DMS 273 (cell line): ENCODE results near the gene GALNT12.

Experiments
- DNase-seq: peaks from one replicate; lab custom pipeline; 2025; ENCODE audit not compliant: unreplicated experiment; lab: John Stamatoyannopoulos, UW

The GALNT12 gene

GRCh38 chr9:98801561-98801960 is 5.9 kb upstream of the GALNT12 start:
- peak; percentile 74 for DNase-seq

GRCh38 chr9:98801969-98802371 is 5.5 kb upstream of the GALNT12 start:
- DNase-seq, result peak; percentile 74

DNA sequence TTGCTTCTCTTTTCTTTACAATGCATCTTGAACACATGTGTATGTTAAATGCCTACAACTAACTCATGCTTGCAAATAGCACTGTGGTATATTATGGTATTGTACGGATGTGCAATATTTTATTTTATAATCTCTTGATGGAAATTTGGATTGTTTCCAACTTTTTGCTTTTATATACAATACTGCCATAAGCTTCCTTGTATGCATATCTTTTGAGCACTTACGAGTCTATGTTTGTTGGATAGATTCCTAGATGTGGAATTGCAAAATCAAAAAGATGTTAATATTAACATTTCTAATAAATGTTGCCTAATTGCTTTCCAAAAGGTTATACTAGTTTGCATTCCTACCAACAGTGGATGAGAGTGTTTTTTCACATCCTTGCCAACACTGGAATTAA is 3.4 kb upstream of the GALNT12 start:
- DNase-seq, result peak; percentile 9

DNA sequence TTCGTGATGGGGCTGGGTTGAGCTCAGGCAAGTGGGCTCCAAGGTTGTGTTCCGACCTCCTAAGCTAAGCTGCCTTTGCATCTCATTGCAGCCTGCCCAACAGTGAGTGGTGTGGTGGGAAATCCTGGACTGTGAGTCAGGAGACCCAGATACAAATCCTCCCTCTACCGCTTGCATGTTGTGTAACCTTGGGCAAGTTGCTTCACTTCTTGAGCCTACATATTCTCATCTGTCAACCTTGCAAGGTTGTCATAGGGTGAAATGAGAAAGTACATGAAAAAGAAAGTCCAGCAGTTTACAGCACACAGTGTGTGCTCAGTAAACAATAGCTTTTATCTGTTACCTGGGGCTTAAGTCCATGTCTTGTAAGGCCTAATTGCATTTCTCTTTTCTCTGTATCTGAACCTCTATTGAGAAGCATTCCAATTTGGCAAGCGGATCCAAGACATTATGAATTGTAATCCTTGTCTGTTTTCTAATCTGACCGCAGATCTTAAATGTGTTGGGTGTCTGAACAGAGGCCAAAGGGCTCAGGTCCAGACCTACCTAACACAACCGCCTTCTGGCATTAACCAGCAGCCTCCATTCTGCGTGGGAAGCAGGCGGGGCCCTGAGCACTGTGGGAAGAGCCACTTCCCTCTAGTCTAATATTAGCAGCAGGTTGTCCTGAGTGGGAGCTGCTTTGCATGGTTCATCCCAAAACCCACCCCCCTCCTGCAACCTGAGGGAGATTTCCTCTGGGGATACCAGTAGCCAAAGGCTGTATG is 1.8 kb upstream of the GALNT12 start:
- no peak for DNase-seq

DNA sequence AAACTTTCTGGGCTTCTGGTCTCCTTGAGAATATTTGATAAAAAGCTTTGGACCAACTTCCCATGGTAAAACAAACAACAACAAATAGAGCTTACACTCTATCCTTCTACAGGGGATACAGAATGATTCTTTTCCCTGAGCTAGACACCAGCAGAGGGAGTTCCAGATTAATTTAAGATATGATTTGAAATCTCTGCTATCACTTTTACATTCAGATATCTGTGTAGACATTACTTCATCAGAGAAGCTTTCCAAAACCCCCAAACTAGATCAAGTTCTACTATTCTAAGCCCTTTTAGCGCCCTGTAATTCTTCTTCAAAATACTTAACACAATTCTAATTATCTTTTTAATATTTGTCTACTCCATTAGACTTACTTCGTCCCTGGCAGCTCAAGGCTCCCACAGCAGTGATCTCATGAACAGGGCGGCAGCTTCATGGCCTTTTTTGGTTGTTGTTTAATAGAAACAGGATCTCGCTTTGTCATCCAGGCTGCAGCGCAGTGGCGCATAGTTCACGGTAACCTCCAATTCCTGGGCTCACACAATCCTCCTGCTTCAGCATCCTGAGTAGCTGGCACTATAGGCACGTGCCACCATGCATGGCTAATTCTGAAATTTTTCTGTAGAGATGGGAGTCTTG is 955 bp upstream of the GALNT12 start:
- DNase-seq, result peak; percentile 37

DNA sequence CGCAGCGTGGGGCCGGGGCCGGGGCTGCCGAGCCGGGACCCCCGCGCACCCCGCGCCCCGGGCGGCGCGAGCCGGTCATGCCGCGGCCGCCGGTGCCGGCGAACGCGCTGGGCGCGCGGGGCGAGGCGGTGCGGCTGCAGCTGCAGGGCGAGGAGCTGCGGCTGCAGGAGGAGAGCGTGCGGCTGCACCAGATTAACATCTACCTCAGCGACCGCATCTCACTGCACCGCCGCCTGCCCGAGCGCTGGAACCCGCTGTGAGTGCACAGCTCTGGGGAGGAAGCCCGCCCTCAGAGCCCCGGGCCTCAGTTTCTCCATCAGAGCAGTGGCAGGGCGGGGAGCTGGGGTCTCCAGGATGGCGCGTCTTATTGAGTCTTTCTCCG is 335 bp downstream of the GALNT12 start:
- peak; percentile 70 for DNase-seq

- peak; percentile 47 for DNase-seq
Measured at GRCh38 chr9:98808411-98808815, 943 bp downstream of the GALNT12 start.

DNA sequence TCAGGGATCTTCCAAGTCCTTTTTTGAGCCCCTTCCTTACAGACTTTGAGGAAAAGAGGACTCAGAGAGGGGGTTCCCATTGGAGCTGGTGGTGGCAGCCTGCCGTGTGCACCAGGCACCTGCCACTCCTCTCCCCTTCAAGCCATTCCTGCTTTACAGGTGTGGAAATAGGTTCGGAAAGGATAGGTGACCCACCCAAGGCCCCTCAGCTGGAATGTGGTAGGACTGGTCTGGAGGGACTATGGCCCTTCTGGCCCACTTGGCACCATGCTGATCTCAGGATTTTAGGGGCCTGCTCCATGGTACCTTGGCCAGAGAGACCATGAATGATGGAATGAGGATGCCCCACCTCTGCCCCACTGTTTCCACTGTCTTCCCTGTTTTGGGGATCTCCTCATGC is 1.4 kb downstream of the GALNT12 start:
- DNase-seq, result no peak

- DNase-seq, result peak; percentile 21
Measured at GRCh38 chr9:98809311-98810101, 2.0 kb downstream of the GALNT12 start.

DNA sequence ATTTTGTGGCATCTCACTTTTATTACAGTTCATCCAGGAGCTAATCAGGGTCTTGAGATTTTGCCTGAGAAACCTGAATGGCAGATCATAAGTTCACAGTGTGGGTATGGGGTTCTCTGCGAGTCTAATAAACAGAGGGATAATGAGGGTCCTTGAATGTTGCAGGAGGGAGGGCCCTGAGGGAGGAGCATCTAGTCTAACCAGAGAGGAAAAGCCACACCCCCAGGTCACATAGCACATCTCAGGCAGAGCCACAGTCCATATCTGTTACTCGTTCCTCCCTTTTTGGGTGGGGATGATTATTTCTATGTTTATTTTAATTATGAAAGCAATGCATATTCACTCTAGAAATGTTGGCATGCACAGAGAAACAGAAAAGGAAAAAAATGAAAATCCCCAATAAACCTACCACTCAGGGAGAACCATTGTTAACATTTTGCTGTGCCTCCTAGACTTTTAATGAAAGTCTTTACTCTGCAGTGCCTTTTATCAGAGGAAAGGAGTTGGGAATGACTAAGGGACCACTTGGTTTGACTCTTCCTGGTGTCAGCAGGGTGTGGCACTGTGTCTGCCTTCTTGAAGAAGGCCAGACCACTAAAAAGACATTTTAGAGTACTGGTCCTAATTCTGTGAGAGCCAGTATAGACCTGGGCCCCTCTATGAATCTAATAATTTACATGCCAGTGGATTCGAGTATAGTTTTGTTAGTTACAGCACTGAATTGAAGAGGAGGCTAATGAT is 2.8 kb downstream of the GALNT12 start:
- DNase-seq, result peak; percentile 7

DNA sequence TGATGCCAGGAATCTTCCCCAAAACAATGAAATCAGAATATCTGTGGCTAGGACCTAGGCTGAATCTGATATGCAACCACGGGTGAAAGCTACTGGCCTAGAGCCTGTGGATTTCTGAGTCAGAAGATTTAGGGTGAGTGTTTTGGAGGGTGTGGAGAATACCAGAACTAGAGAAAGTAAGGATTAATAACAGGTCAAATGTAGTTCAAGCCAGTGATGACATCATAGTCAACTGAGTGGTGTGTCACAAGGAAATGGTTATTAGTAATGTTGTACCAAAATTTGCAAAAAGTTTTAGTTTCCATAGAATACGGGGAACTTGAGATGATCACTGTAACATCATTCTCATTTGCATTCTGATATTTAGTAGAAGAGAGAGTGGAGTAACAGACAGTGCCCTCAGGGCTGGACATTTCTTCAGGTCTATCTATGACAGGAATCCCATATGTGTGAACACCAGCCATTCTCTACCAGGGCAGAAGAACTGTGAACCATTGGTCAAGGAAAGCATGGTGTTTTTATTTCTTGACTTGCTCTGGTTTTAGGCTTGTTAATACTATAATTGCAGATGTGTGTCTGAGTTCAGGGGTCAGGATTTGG is 3.7 kb downstream of the GALNT12 start:
- no peak for DNase-seq

DNA sequence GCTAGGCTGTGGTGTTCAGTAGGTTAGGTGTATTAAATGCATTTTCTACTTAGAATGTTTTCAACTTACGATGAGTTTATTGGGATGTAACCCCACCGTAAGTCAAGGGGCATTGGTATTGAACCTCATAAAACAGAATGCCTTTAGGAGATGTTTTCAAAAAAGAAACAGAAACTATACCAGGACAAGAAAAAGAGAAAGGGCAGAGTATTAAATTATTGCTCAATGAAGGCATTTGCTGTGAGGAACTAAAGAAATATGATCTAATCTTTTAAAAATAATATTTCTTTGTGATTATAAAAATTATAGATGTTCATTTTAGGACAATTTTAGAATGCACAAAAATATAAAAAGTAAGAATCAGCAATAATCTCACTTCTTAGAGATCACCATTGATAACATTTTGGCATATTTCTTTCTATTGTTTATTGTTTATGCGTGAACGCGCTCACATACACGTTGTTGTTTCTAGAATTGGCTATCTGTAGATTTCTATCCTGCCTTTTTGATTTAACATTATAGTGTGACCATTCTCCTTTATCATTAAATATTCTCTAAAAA is 8.0 kb downstream of the GALNT12 start:
- no peak for DNase-seq

DNA sequence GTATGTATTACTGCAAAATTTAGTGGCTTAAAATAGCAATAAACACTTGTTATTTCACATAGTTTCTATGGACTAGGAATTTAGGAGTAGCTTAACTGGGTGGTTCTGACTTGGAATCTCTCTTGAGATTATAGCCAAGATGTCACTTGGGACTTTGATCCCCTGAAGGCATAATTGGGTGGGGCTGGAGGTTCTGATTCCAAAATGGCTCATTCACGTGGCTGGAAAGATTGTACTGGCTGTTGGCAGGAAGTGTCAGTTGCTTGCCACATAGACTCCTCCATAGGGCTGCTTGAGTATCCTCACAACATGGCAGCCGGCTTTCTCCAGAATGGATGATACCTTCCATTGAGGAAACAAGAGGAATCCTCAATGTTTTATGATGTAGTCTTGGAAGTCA is 11.3 kb downstream of the GALNT12 start:
- DNase-seq, result no peak

DNA sequence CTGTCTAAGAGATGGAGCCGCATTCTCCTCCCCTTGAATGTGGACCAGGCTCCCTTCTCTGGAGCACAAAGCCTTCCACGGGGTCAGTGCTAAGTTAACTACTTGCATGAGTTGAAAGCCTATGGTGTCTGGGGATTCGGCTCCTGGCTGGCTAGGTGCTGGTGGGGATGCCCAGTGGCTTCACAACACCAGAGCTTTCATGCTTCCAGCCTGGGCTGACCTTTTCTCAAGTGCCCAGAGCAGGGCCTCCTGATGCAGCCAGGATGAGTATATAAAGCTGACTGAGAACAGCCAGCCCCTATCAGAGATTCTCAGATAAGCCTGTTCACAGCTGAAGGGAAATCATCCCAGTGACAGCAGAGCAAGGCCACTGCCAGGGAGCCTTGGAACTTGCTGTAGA is 11.8 kb downstream of the GALNT12 start:
- no peak for DNase-seq

DNA sequence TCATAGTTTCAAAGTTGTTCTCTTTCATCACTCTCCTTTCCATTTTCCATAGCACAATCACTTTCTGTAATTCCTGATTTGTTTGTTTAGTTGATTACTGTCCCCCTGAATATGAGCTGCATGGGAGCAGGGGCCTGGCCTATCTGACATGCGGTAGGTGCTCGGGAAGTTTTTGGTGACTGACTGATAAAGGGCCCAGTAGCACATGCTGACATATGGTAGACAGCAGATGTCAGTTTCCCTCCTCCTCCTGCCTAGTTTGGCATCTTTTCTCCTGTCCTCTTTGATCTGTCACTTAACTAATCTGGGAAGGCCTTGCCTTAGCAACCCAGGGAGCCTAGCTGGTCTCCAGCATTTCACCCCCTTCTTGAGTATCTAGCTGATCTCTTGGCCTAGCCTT is 14.4 kb downstream of the GALNT12 start:
- peak; percentile 57 for DNase-seq

DNA sequence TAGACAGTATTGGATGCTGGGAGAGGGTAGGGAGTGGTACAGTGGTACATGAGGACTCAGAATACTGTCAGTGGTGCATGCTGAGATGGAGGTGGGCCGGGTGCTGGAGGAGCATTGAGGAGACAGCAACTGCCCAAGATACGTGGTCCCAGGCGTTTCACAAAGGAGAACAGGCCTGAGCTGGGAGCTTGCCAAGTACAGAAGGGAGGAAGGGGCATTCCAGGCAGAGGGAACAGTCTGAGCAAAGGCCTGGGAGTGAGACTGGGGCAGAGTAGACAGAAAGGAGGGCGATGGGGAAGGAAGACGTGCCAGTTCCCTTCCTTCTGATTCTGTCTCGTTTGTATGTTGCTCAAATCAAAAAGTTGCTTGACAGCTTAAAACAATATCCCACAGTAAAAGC is 15.2 kb downstream of the GALNT12 start:
- no peak for DNase-seq

DNA sequence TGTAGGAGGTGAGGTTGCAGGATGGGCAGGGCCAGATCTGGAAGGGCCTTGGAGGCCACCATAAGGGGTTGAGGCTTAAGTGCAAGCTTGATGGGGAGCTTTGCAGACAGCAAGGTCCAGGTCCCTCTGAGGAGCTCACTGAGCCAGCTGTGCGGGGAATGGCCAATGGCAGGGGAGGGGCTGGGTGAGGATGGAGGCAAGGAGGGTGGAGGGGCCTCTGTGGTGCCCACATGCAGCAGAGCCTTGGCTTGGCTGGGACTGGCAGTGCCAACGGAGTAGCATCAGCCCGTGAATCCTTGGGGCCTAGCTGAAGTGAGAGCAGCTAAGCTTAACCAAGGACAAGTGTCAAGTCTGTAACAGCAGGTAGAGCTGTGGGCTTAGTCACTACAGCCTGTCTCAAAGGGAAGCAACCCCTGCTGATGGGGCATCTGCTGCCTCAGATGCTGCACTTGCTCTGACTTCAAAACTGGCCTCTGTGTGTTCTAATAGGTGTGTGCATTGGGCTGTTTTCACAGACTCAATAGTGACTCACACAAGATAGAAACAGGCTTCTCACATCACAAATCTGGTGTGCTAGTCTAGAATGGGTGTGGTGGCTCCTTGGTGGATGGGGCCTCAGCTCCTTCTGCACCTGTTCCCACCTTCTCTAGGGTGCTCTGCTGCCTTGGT is 16.3 kb downstream of the GALNT12 start:
- DNase-seq, result peak; percentile 64

DNA sequence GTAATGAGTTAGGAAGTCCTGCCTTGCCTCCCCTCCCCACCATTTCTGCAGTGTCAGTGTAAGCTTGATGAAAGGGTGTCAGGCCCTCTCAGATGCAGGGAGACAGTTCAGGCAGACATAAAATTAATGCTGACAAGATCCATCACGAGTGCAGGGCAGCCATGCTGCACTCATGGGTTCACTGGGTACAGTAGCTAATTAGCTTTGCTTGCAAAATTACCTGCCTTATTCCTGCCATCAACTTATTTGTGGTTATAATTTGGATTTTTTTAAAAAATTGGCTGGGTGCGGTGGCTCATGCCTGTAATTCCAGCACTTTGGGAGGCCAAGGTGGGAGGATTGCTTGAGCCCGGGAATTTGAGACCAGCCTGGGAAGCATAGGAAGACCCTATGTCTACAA is 17.9 kb downstream of the GALNT12 start:
- DNase-seq, result no peak

DNA sequence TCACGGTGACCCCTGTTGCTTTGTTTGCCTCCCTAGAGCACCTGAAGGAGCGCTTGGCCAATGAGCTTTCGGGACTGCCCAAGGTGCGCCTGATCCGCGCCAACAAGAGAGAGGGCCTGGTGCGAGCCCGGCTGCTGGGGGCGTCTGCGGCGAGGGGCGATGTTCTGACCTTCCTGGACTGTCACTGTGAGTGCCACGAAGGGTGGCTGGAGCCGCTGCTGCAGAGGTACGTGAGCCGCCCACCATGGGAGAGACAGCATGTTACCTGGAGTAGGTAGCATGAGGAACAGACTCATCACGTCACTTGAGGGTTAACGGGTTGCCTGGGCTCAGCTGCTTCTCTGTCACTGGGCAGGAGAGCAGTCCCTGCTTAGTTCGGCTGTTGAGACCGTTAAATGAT is 19.2 kb downstream of the GALNT12 start:
- DNase-seq, result no peak

DNA sequence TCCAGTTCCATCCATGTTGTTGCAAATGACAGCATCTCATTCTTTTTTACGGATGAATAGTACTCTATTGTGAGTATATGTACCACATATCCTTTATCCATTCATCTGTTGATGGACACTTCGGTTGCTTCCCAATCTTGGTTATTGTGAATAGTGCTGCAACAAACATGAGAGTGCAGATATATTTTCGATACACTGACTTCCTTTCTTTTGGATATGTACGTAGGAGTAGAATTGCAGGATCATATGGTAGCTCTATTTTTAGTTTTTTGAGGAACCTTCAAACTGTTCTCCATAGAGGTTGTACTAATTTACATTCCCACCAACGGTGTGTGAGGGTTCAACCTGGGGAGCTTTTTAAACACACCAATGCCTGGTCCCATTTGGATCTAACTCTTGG is 22.3 kb downstream of the GALNT12 start:
- no peak for DNase-seq
